GM18951 (cell line): Measurements from ENCODE around the gene WFDC2.

Source experiments
- POLR2A ChIP-seq: IDR thresholded peaks from 4 replicates; pipeline ENCODE4 v1.6.1; 2011; ENCODE audit warnings: mild to moderate bottlenecking; ENCODE audit not compliant: insufficient read length, insufficient read depth; ENCODE audit errors: extremely low read depth
- in situ Hi-C: fragments of 300-500 bp; cut with MboI; formaldehyde crosslinking; loops from one replicate; pipeline ENCODE4 v1.12.0; 2022; ENCODE audit warnings: low sequenced_read_pairs, mixed read lengths, inconsistent platforms; ENCODE audit not compliant: unreplicated experiment

Gene WFDC2

DNA sequence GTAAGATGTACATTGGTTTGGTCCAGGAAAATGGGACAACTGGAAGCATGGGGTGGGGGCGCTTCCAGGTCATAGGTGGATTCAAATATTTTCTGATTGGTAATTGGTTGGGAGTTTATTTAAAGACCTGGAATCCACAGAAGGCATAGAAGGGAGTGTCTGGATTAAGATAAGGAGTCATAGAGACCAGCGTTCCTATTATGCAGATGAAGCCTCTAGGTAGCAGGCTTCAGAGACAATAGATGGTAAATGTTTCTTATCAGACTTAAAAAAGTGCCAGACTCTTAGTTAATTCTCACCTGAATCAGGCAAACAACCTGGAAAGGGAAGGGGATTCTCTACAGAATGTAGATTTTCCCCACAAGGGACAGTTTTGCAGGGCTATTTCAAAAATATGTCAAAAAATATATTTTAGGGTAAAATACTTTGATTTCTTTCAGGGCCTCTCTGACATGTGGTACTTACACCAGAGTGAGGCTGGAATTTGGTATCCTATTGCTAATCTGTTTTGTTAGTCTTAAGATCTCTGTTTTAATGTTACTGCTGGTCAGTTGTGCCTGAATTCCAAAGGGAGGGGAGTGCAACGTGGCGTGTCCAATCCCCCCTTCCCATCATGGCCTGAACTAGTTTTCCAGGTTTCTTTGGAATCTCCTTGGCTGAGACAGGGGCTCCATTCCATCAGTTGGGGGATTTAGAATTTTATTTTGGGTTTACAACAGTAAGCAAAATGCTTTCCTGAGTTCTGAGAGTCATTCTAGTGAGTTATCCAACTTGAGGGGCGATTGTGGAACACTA is 28.5 kb upstream of the WFDC2 start:
- TF ChIP-seq POLR2A = no peak
- in situ Hi-C loops = no loop called here

DNA sequence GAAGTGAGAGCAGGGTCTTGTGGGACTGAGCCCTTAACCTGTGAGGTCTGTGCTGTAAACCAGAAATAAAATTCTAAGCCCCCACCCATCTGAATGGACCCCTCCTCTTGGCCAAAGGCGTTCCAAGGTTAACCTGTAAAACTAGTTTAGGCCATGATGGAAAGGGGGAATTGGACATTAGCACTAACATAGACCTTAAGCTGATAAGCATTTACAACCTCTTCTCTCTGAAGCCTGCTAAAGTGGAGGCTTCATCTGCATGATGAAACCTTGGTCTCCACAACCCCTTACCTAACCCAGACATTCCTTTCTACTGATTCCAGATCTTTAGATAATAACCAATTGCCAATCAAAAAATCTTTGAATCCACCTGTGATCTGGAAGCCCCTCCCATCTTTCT is 27.8 kb upstream of the WFDC2 start:
- in situ Hi-C loops = no loop called here
- no peak for TF ChIP-seq POLR2A

DNA sequence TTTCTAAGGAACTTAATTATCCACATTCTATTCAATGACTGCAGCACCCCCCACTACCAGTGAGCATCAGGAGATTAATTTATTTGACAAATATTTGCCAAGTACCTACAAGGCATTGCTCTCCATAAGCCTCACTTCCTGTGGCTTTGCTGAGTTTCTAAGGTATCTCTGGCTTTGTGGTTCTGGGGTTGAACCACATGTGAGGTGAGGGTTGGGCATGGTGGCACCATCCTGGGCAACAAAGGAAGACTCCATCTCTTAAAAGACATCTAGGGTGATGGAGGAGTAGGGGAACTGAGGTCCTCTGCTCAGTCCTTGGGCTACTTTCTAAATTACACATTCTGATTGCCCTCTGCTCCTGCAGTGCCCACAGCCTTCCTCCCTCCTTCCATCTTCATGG is 25.5 kb upstream of the WFDC2 start:
- TF ChIP-seq POLR2A = no peak
- in situ Hi-C loops = no loop called here

- in situ Hi-C loops = no loop called here
- TF ChIP-seq POLR2A = no peak
These were observed 23.6 kb upstream of the WFDC2 start for GRCh38 chr20:45445805-45446562.

- in situ Hi-C loops = no loop called here
- TF ChIP-seq POLR2A = no peak
These were observed 21.3 kb upstream of the WFDC2 start for GRCh38 chr20:45448270-45448669.

GRCh38 chr20:45449528-45449927 is 20.0 kb upstream of the WFDC2 start:
- in situ Hi-C loops = no loop called here
- no peak for TF ChIP-seq POLR2A

DNA sequence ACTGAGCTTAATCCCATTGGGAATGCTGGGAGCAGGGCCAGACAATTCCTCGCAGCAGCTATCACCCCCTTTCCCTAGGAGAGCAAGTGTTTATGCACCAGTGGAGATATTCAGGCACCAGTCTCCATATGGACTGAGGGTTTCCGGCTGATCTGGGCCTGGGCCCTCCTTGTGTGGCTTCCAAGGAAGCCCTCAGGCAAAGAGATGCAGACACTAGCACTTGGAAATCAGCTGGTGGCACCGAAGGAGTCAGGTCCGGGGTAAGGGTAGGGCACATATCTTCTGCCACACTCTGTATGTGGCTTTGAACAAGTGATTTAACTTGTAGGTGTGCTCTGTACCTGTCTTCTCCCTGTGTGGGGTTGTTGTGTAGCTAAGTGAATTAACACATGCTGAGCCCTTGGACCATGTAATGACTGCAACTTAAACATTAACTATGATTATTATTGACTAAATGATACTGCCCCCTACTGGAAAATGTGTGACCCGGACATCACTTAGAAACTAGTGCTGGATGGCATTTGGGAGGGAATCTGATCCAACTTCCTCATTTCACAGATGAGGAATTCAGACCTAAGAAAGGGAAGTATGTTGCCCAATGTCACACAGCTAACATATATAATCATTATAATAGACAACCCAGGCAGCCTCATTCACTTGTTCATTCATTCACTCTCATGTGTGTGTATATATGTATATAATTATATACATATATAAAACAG is 19.3 kb upstream of the WFDC2 start:
- in situ Hi-C loops = no loop called here
- TF ChIP-seq POLR2A = no peak

- in situ Hi-C loops = no loop called here
- no peak for TF ChIP-seq POLR2A
These were observed 17.3 kb upstream of the WFDC2 start for GRCh38 chr20:45452238-45452637.

GRCh38 chr20:45452772-45453691 is 16.5 kb upstream of the WFDC2 start:
- TF ChIP-seq POLR2A = no peak
- in situ Hi-C loops = no loop called here

- in situ Hi-C loops = no loop called here
- no peak for TF ChIP-seq POLR2A
These were observed 12.9 kb upstream of the WFDC2 start for GRCh38 chr20:45456632-45457031.

GRCh38 chr20:45459606-45460005 is 9.9 kb upstream of the WFDC2 start:
- in situ Hi-C loops = no loop called here

GRCh38 chr20:45461225-45461624 is 8.3 kb upstream of the WFDC2 start:
- no peak for TF ChIP-seq POLR2A
- in situ Hi-C loops = no loop called here

More at GRCh38 chr20:45459606-45460005, 9.9 kb upstream of the WFDC2 start:
- TF ChIP-seq POLR2A = no peak
